ENCODE data around the gene DNAL1.

DNA sequence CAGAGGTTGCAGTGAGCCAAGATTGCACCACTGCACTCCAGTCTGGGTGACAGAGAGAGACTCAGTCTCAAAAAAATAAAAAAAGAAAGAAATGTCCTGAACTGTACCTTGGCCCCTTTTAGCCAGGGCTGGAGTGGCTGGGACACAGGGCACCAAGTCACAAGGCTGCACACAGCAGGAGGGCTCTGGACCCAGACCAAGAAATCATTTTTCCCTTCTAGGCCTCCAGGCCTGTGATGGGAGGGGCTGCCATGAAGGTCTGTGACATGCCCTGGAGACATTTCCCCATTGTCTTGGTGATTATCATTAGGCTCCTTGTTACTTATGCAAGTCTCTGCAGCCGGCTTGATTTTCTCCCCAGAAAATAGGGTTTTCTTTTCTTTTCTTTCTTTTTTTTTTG, 37.5 kb upstream of the DNAL1 start:
- TF ChIP-seq CTCF (IDR thresholded peaks at IDR 0.05) (no peak), POLR2A (IDR thresholded peaks at IDR 0.05) (no peak)
